Right lobe of liver (tissue), 6 donors: ENCODE results near the gene BSND. TPM values are rescaled to one million over a fixed set of nuclear protein-coding genes. Genes with fewer than 3 reads are reported as not detected.

Experiments used
- ATAC-seq, 4 donors: fragments of 200-7000 bp; cut with Tn5 transposase; one replicate each; pipeline ENCODE4 v1.9.1; 2020; ENCODE audit warnings: mild to moderate bottlenecking in 4 of 4, moderate library complexity in 4 of 4
- DNase-seq, 3 donors: peaks; one replicate each; pipeline ENCODE4 v3.0.0-alpha.2; 2020
- H3K27ac ChIP-seq, 3 donors: fragments of 200-600 bp; one replicate each; pipeline ENCODE4 v1.8.0; 2022
- H3K27me3 ChIP-seq, 2 donors: fragments of 200-600 bp; one replicate each; pipeline ENCODE4 v1.8.0; 2022
- H3K36me3 ChIP-seq, 4 donors: fragments of 200-600 bp; sonication (generic) in 1 of 4; one replicate each; pipeline versions ENCODE4 v1.5.1 to v1.8.0; 2017 to 2022; ENCODE audit warnings: control low read depth in 1 of 4
- H3K4me1 ChIP-seq, 4 donors: fragments of 200-600 bp; sonication (generic) in 1 of 4; one replicate each; pipeline versions ENCODE4 v1.5.1 to v1.8.0; 2017 to 2022; ENCODE audit warnings: control low read depth in 1 of 4
- H3K4me3 ChIP-seq, 3 donors: fragments of 200-600 bp; one replicate each; pipeline ENCODE4 v1.8.0; 2022
- H3K9me3 ChIP-seq, 4 donors: fragments of 200-600 bp; sonication (generic) in 1 of 4; one replicate each; pipeline versions ENCODE4 v1.5.1 to v1.8.0; 2017 to 2022; ENCODE audit warnings: control low read depth in 1 of 4
- POLR2A ChIP-seq: fragments of 450-650 bp; IDR thresholded peaks from one replicate; pipeline ENCODE4 v1.6.1; 2017; ENCODE audit warnings: antibody characterized with exemption, mild to moderate bottlenecking
- WGBS: methylation state at CpG from one replicate; pipeline ENCODE4 v1.1.6; 2018; ENCODE audit warnings: low coverage, low lambda C conversion rate; ENCODE audit not compliant: insufficient coverage; ENCODE audit errors: missing lambda C conversion rate; 5-methylcytosine and 5-hydroxymethylcytosine counted together
- intact Hi-C, 2 donors: fragments of 100-400 bp; cut with DNase I; formaldehyde crosslinking; loops; one replicate each; pipeline versions ENCODE4 v1.11.2 to v1.14.1; 2022
- total RNA-seq, 6 experiments: library from RNA; depleted of rRNA in 2 of 6; stranded (reverse); fragments of >200 nt in 2 of 6; fragmentation: NEBNext Ultra II Directional in 3 of 6; extraction: Animal tissue kit (Norgen Biotek cat#: 25700) in 3 of 6; gene quantifications; one replicate each; pipeline versions ENCODE4 v1.1.0 to v1.2.4, GENCODE V29; 2016 to 2023
- TF ChIP-seq, protein P1 (sequence below), 4 donors: fragments of 200-600 bp in 3 of 4; fragments of 450-650 bp in 1 of 4; IDR thresholded peaks; one replicate each; pipeline versions ENCODE4 v1.5.1 to v1.8.0; 2016 to 2022; ENCODE audit warnings: antibody characterized with exemption in 4 of 4, mild to moderate bottlenecking in 2 of 4
- donor health status: DM: no; HTN: yes; CAD: no.
- donor health status: DM: no; HTN: no; CAD: no.
- donor health status: DM: no; HTN: no; CAD: no.
- donor health status: DM: no; HTN: yes; CAD: no.
- donor health status: DM: no; HTN: yes; CAD: no.

Gene BSND
- total RNA-seq, 6 experiments from 2014 or later = not detected

GRCh38 chr1:55051621-55052020 lies 52.9 kb downstream of the BSND start:
- TF ChIP-seq, protein P1, sequence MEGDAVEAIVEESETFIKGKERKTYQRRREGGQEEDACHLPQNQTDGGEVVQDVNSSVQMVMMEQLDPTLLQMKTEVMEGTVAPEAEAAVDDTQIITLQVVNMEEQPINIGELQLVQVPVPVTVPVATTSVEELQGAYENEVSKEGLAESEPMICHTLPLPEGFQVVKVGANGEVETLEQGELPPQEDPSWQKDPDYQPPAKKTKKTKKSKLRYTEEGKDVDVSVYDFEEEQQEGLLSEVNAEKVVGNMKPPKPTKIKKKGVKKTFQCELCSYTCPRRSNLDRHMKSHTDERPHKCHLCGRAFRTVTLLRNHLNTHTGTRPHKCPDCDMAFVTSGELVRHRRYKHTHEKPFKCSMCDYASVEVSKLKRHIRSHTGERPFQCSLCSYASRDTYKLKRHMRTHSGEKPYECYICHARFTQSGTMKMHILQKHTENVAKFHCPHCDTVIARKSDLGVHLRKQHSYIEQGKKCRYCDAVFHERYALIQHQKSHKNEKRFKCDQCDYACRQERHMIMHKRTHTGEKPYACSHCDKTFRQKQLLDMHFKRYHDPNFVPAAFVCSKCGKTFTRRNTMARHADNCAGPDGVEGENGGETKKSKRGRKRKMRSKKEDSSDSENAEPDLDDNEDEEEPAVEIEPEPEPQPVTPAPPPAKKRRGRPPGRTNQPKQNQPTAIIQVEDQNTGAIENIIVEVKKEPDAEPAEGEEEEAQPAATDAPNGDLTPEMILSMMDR (IDR thresholded peaks at IDR 0.05) = no peak
- peak overlapping the region in 2 of 3 donors; percentile 86 to 93 for H3K27ac ChIP-seq
- no peaks in the 10 kb centered on the region for H3K9me3 ChIP-seq
- 76% methylated on average over 8 of the region's 9 CpGs for WGBS
- H3K27me3 ChIP-seq = no peaks in the 10 kb centered on the region
- peaks cover 0 to 39% (median 9%) of the 10 kb centered on the region in 4 donors for H3K36me3 ChIP-seq
- ATAC-seq = no peak
- H3K4me1 ChIP-seq = peaks cover 0 to 84% (median 42%) of the 10 kb centered on the region in 4 donors
- H3K4me3 ChIP-seq = no peak overlapping the region
- peak in 1 of 3 donors; percentile 43 for DNase-seq
- intact Hi-C loops = no loop called here

DNA sequence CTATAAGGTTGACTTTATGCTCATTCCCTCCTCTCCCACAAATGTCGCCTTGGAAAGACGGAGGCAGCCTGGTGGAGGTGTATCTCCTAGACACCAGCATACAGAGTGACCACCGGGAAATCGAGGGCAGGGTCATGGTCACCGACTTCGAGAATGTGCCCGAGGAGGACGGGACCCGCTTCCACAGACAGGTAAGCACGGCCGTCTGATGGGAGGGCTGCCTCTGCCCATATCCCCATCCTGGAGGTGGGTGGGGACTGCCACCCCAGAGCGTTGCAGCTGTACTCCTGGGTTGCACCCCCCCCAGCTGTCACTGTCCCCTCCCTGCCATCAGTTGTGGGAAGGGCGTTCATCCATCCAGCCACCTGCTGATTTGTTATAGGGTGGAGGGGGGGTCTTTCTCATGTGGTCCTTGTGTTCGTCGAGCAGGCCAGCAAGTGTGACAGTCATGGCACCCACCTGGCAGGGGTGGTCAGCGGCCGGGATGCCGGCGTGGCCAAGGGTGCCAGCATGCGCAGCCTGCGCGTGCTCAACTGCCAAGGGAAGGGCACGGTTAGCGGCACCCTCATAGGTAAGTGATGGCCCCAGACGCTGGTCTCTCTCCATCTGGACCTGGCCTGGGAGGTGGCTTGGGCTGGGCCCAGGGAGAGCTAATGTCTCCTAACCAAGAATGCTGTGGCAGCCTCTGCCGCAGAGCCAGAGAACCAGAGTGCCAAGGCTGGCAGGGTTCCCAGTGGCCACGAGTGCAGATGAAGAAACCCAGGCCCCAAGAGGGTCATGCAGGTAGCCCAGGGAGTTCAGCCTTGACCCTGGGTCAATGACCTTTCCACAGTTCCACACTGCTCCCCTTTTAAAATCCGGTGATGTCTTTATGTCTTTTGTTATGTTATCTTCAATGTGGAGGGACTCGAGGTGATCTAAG lies 53.7 kb downstream of the BSND start:
- no peaks in the 10 kb centered on the region for H3K9me3 ChIP-seq
- DNase-seq (peak; percentile 90 to 98 (median 96)), ATAC-seq (peak; percentile 61 to 73 (median 72))
- H3K36me3 ChIP-seq = peaks cover 0 to 38% (median 11%) of the 10 kb centered on the region in 4 donors
- TF ChIP-seq, protein P1 (IDR thresholded peaks at IDR 0.05) = no peak
- intact Hi-C loops = no loop called here
- no peaks in the 10 kb centered on the region for H3K27me3 ChIP-seq
- H3K27ac ChIP-seq = peak overlapping the region; percentile 32 to 93 (median 86)
- WGBS = 59% methylated on average over 13 of the region's 29 CpGs
- H3K4me1 ChIP-seq = peaks cover 0 to 81% (median 39%) of the 10 kb centered on the region in 4 donors
- peak overlapping the region in 2 of 3 donors; percentile 4 to 26 for H3K4me3 ChIP-seq

GRCh38 chr1:55053265-55053954 lies 54.7 kb downstream of the BSND start:
- Histone ChIP-seq H3K4me3 (peak overlapping the region in 2 of 3 donors; percentile 4 to 26), H3K4me1 (peaks cover 0 to 74% (median 35%) of the 10 kb centered on the region in 4 donors), H3K27ac (peak overlapping the region; percentile 32 to 93 (median 86)), H3K36me3 (peaks cover 0 to 37% (median 14%) of the 10 kb centered on the region in 4 donors), H3K9me3 (no peaks in the 10 kb centered on the region), H3K27me3 (no peaks in the 10 kb centered on the region)
- intact Hi-C loops = no loop called here
- peak; percentile 64 to 90 (median 84) for DNase-seq
- TF ChIP-seq POLR2A = peak; percentile 54
- TF ChIP-seq, protein P1 (IDR thresholded peaks at IDR 0.05) = no peak
- WGBS = 0% methylated on average over 2 of the region's 7 CpGs
- ATAC-seq = peak; percentile 67 to 75 (median 72)

GRCh38 chr1:55054396-55054795 lies 55.7 kb downstream of the BSND start:
- Histone ChIP-seq H3K4me1 (peaks cover 0 to 65% (median 31%) of the 10 kb centered on the region in 4 donors), H3K36me3 (peaks cover 0 to 36% (median 18%) of the 10 kb centered on the region in 4 donors), H3K27me3 (no peaks in the 10 kb centered on the region), H3K4me3 (no peak overlapping the region), H3K9me3 (no peaks in the 10 kb centered on the region), H3K27ac (peak overlapping the region in 2 of 3 donors; percentile 86 to 93)
- WGBS = 94% methylated on average over 4 of the region's 5 CpGs
- TF ChIP-seq, protein P1 (IDR thresholded peaks at IDR 0.05) = no peak
- no peak for TF ChIP-seq POLR2A
- DNase-seq = no peak
- intact Hi-C loops = no loop called here
- ATAC-seq = no peak
